ENCODE measurements around the gene RHBDF1. TPM values are rescaled to one million over a fixed set of nuclear protein-coding genes. Genes with fewer than 3 reads are reported as not detected.

RHBDF1 gene
- total and polyA plus RNA-seq, 2 of the 13 experiments (the other 11 are each of a cell fraction or from before 2014, with no cell fraction given), result 5.4 to 26.9 TPM

DNA sequence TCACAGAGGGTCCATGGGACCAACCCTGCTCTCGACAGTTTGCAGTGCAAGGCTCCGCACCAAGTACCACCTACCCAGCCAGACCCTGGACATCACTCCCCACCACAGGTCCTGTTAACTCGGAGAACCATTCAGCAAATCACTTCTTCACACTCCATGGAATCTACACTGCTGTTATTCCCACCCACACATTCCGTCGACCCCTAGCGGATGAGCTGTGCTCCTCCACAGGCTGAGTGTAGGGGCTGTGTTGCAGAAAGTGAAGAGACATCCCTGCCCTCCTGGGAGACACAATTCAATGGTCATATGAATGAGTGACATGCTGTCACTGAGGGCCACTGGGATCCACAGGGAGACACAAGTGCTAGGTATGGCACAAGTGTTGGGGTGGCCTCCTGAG lies 33.1 kb upstream of the RHBDF1 start:
- in situ Hi-C loops (cut with HindIII; ENCODE audit: extremely low pct_ligation_motif_present, low pct_unique_long_range_greater_than_20kb), result loop anchor here (5.0 kb wide), 1 partner anchor 77 kb away; the partner anchor contains the start of gene HBQ1
- ChIA-PET CTCF (ENCODE audit: low intra/inter-chr PET ratio, low total read pairs) (interaction anchor here (1.8 kb wide), 1 partner anchor 40 kb away, joined by 8 read pairs; no protein-coding TSS in a partner anchor), POLR2A (no interaction called here)
- Histone ChIP-seq H3K36me3 (replicated peaks in 1 of 2; ENCODE audit: control insufficient read depth in 1 of 2, insufficient read depth in 2 of 2, low read length in 2 of 2) (peaks cover 8 to 45% of the 10 kb centered on the region in 2 experiments; a peak in 3 of 5 replicates), H3K27ac (ENCODE audit: extremely low read length, insufficient read depth, low read length) (no peak overlapping the region), H3K4me1 (ENCODE audit: insufficient read depth, low read length) (no peaks in the 10 kb centered on the region), H2AFZ (ENCODE audit: low read length) (no peak overlapping the region), H3K27me3 (ENCODE audit: control insufficient read depth in 1 of 2, insufficient read depth in 2 of 2, low read length in 2 of 2) (no peaks in the 10 kb centered on the region), H3K9me3 (ENCODE audit: low read length) (no peaks in the 10 kb centered on the region), H3K9ac (ENCODE audit: insufficient read depth, low read depth, low read length) (no peak overlapping the region), H3K79me2 (ENCODE audit: insufficient read depth, low read length) (no peaks in the 10 kb centered on the region), H4K20me1 (ENCODE audit: insufficient read depth, low read length) (no peaks in the 10 kb centered on the region), H3K4me2 (ENCODE audit: low read depth, low read length) (no peak overlapping the region), H3K4me3 (replicated peaks in 1 of 3; ENCODE audit: insufficient read depth in 1 of 3, low read depth in 2 of 3, low read length in 3 of 3) (no peak overlapping the region)
- FAIRE-seq, result no peak
- BruUV-seq (replicated peaks), result no TSS peak
- ATAC-seq, result no peak
- intact Hi-C loops (cut with micrococcal nuclease; ENCODE audit: unreplicated experiment), result no loop called here
- WGBS (ENCODE audit: low lambda C conversion rate), result 94% methylated on average over 6 of the region's 6 CpGs
- DNase-seq (ENCODE audit: low spot score), result no peak
- TF ChIP-seq FOSL1 (CRISPR knock-in tag; IDR thresholded peaks at IDR 0.05; ENCODE audit: borderline replicate concordance) (no peak), CCAR2 (optimal IDR thresholded peaks at IDR 0.05; ENCODE audit: low read depth, low read length) (no peak), SIN3B (IDR thresholded peaks at IDR 0.05; ENCODE audit: low read length) (no peak), ZNF326 (CRISPR knock-in tag; IDR thresholded peaks at IDR 0.05; ENCODE audit: borderline replicate concordance) (no peak), IRF2 (CRISPR knock-in tag; IDR thresholded peaks at IDR 0.05) (no peak), ZNF703 (CRISPR knock-in tag; IDR thresholded peaks at IDR 0.05; ENCODE audit: borderline replicate concordance) (no peak), MATR3 (CRISPR knock-in tag; IDR thresholded peaks at IDR 0.05) (no peak), ZMYM4 (CRISPR knock-in tag; IDR thresholded peaks at IDR 0.05) (no peak), ZNF746 (CRISPR knock-in tag; IDR thresholded peaks at IDR 0.05) (no peak), ARID2 (CRISPR knock-in tag; IDR thresholded peaks at IDR 0.05; ENCODE audit: borderline replicate concordance) (no peak), ZNF567 (CRISPR knock-in tag; IDR thresholded peaks at IDR 0.05; ENCODE audit: borderline replicate concordance) (no peak), ZNF12 (CRISPR knock-in tag; IDR thresholded peaks at IDR 0.05) (no peak), STAT5B (CRISPR knock-in tag; IDR thresholded peaks at IDR 0.05) (no peak), ZNF180 (CRISPR knock-in tag; IDR thresholded peaks at IDR 0.05; ENCODE audit: borderline replicate concordance, low read depth) (no peak)
- TF ChIP-seq, protein P1, sequence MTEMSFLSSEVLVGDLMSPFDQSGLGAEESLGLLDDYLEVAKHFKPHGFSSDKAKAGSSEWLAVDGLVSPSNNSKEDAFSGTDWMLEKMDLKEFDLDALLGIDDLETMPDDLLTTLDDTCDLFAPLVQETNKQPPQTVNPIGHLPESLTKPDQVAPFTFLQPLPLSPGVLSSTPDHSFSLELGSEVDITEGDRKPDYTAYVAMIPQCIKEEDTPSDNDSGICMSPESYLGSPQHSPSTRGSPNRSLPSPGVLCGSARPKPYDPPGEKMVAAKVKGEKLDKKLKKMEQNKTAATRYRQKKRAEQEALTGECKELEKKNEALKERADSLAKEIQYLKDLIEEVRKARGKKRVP (CRISPR knock-in tag; IDR thresholded peaks at IDR 0.05), result no peak
- TF ChIP-seq, protein P2, sequence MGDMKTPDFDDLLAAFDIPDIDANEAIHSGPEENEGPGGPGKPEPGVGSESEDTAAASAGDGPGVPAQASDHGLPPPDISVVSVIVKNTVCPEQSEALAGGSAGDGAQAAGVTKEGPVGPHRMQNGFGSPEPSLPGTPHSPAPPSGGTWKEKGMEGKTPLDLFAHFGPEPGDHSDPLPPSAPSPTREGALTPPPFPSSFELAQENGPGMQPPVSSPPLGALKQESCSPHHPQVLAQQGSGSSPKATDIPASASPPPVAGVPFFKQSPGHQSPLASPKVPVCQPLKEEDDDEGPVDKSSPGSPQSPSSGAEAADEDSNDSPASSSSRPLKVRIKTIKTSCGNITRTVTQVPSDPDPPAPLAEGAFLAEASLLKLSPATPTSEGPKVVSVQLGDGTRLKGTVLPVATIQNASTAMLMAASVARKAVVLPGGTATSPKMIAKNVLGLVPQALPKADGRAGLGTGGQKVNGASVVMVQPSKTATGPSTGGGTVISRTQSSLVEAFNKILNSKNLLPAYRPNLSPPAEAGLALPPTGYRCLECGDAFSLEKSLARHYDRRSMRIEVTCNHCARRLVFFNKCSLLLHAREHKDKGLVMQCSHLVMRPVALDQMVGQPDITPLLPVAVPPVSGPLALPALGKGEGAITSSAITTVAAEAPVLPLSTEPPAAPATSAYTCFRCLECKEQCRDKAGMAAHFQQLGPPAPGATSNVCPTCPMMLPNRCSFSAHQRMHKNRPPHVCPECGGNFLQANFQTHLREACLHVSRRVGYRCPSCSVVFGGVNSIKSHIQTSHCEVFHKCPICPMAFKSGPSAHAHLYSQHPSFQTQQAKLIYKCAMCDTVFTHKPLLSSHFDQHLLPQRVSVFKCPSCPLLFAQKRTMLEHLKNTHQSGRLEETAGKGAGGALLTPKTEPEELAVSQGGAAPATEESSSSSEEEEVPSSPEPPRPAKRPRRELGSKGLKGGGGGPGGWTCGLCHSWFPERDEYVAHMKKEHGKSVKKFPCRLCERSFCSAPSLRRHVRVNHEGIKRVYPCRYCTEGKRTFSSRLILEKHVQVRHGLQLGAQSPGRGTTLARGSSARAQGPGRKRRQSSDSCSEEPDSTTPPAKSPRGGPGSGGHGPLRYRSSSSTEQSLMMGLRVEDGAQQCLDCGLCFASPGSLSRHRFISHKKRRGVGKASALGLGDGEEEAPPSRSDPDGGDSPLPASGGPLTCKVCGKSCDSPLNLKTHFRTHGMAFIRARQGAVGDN (CRISPR knock-in tag; IDR thresholded peaks at IDR 0.05), result no peak
- TF ChIP-seq, protein P3, sequence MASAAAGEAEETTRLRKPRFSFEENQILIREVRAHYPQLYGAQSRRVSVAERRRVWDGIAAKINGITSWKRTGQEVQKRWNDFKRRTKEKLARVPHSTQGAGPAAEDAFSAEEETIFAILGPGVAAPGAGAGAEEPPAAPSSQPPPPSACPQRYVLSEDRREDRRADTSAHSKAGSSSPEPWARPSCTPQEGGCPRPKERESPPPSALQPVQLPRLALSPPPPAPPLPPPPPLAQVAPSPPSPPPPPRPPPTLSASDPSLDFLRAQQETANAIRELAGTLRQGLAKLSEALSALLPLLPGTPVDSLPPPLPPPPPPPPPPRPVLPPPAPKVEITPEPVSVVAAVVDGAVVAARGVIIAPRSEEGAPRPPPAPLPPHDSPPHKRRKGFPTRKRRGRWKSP (CRISPR knock-in tag; IDR thresholded peaks at IDR 0.05), result no peak
- TF ChIP-seq, protein P4, sequence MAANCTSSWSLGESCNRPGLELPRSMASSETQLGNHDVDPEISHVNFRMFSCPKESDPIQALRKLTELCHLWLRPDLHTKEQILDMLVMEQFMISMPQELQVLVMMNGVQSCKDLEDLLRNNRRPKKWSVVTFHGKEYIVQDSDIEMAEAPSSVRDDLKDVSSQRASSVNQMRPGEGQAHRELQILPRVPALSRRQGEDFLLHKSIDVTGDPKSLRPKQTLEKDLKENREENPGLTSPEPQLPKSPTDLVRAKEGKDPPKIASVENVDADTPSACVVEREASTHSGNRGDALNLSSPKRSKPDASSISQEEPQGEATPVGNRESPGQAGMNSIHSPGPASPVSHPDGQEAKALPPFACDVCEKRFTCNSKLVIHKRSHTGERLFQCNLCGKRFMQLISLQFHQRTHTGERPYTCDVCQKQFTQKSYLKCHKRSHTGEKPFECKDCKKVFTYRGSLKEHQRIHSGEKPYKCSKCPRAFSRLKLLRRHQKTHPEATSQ (CRISPR knock-in tag; IDR thresholded peaks at IDR 0.05; ENCODE audit: borderline replicate concordance), result no peak

Data from HepG2 (cell line).